ENCODE measurements around the gene PAOX.

The PAOX gene

DNA sequence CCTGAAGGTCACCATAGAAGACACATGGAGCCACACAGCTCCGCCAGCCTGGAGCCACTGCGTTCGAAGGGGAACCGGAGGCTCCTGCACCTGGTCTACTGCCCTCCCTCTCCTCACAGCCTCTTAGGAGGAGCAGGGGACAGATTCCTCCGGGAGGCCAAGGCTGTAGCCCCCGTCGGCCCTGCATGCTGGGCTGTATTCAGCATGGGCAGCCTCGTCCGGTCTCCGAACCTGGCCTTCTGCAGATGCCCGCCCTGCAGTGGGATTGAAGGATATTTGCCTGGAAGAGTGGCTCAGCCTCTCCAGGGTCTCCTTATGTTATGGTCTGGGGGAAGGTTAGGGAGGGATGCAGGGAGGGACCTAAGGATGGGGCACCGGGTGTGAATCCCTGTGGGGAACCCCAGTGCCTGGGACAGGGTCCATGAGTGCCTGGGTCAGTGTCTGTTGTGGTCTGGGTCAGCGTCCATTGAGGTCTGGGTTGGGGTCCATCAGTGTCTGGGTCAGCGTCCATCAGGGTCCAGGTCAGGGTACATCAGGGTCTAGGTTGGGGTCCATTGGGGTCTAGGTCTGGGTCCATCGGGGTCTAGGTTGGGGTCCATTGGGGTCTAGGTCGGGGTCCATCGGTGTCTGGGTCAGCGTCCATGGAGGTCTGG, 61.7 kb downstream of the PAOX start:
- no peak for DNase-seq

All from activated CD4-positive, alpha-beta T cell treated with anti-CD3 and anti-CD28 coated beads, Interleukin-2, amount 50 U/mL, for 1 hour (primary cell).